ENCODE data around the gene BMPR2.

BMPR2 gene

GRCh38 chr2:202411097-202411496 lies 35.0 kb downstream of the BMPR2 start:
- Histone ChIP-seq H3K27me3 (no peaks in the 10 kb centered on the region), H3K9me3 (no peaks in the 10 kb centered on the region), H3K4me3 (ENCODE audit: low read depth in 1 of 2, low read length in 1 of 2) (no peak overlapping the region), H3K27ac (no peak overlapping the region), H3K4me1 (ENCODE audit: control insufficient read depth in 1 of 2, insufficient read depth in 1 of 2, low read depth in 1 of 2, low read length in 1 of 2) (peaks cover 0 to 4% of the 10 kb centered on the region in 2 experiments), H3K36me3 (no peaks in the 10 kb centered on the region)
- TF ChIP-seq CTCF (IDR thresholded peaks at IDR 0.05) = no peak

- Histone ChIP-seq H3K9me3 (no peaks in the 10 kb centered on the region), H3K4me3 (ENCODE audit: low read depth in 1 of 2, low read length in 1 of 2) (no peak overlapping the region), H3K4me1 (ENCODE audit: control insufficient read depth in 1 of 2, insufficient read depth in 1 of 2, low read depth in 1 of 2, low read length in 1 of 2) (no peaks in the 10 kb centered on the region), H3K36me3 (no peaks in the 10 kb centered on the region), H3K27me3 (no peaks in the 10 kb centered on the region), H3K27ac (no peak overlapping the region)
- TF ChIP-seq CTCF (IDR thresholded peaks at IDR 0.05) = no peak
Measured at GRCh38 chr2:202418027-202418426, 41.9 kb downstream of the BMPR2 start.

DNA sequence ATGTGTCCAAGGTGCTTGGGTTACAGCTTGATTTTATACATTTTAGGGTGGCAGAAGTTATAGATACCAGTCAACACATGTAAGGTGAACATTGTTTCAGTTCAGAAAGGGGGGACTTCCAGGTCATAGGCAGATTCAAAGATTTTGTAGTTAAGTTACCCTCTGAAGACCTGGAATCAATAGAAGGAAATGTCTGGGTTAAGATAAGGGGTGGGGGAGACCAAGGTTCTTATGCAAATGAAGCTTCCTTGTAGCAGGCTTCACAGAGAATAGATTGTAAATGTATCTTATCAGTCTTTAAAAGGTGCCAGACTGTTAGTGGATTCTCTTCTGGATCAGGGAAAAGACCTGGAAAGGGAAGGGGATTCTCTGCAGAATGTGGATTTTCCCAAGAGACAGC lies 42.4 kb downstream of the BMPR2 start:
- Histone ChIP-seq H3K9me3 (no peaks in the 10 kb centered on the region), H3K27ac (no peak overlapping the region), H3K4me1 (ENCODE audit: control insufficient read depth in 1 of 2, insufficient read depth in 1 of 2, low read depth in 1 of 2, low read length in 1 of 2) (no peaks in the 10 kb centered on the region), H3K27me3 (no peaks in the 10 kb centered on the region), H3K4me3 (ENCODE audit: low read depth in 1 of 2, low read length in 1 of 2) (no peak overlapping the region), H3K36me3 (no peaks in the 10 kb centered on the region)
- no peak for TF ChIP-seq CTCF (IDR thresholded peaks at IDR 0.05)

DNA sequence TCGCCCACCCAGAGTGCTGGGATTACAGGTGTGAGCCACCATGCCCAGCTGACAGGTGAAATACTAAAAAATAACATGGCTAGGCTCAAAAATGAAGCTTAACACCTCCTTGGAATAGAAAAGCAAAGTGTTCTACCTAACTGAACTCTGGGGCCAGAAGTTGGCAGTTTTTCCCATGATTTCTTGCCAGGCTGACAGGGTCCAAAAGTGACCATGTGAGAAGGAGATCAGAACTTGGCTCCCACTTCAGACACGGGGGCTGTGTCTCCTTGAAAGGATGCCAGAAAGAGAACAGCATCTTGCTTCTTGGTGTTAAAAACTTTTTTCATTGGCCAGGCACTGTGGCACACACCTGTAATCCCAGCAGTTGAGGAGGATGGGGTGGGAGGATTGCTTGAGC lies 47.0 kb downstream of the BMPR2 start:
- Histone ChIP-seq H3K36me3 (no peaks in the 10 kb centered on the region), H3K27me3 (no peaks in the 10 kb centered on the region), H3K4me3 (ENCODE audit: low read depth in 1 of 2, low read length in 1 of 2) (no peak overlapping the region), H3K4me1 (ENCODE audit: control insufficient read depth in 1 of 2, insufficient read depth in 1 of 2, low read depth in 1 of 2, low read length in 1 of 2) (no peaks in the 10 kb centered on the region), H3K27ac (no peak overlapping the region), H3K9me3 (no peaks in the 10 kb centered on the region)
- no peak for TF ChIP-seq CTCF (IDR thresholded peaks at IDR 0.05)

- no peak overlapping the region for H3K27ac ChIP-seq
Measured at GRCh38 chr2:202425036-202425435, 48.9 kb downstream of the BMPR2 start.

More at GRCh38 chr2:202425036-202425435, 48.9 kb downstream of the BMPR2 start:
- Histone ChIP-seq H3K4me3 (ENCODE audit: low read depth in 1 of 2, low read length in 1 of 2) (no peak overlapping the region), H3K27me3 (no peaks in the 10 kb centered on the region), H3K4me1 (ENCODE audit: control insufficient read depth in 1 of 2, insufficient read depth in 1 of 2, low read depth in 1 of 2, low read length in 1 of 2) (no peaks in the 10 kb centered on the region), H3K36me3 (no peaks in the 10 kb centered on the region), H3K9me3 (no peaks in the 10 kb centered on the region)
- no peak for TF ChIP-seq CTCF (IDR thresholded peaks at IDR 0.05)
